ENCODE data around the gene DNM3.

Gene DNM3

DNA sequence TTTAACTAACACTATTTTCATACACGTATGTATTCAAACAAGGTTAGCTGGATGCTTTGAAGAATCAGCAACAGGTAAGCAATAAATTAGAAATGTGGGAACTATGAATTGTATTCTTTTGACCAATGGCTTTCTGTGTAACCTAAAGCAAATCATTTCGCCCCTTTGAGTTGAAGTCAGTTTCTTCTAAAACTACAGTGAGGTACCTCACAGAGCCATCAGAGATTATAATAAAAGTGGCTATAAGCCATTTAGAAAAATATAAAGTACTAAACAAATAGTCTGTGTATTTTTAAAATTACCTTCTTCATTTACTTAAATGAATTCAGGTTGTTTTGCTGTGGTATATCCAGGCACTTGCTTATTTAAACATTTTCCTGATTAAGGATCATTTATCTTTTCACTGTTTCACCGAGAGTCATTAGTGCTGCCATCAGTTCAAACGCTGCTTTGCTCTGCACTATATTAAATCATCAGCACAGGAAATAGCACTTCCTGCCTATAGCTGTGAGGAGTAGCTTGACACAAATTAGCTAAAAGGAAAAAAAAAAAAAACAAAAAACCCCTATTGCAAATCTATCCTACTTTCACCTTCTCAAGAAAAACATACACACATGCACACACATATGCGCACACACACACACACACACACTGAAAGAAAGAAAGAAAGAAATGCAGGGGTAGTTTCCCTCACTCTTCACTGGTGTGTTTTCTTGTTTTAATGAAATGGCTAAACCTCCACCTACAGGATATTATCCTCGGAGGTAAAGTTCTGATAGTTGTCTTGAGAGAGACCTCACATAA, 539.3 kb downstream of the DNM3 start:
- FAIRE-seq, result no peak

GRCh38 chr1:172381946-172382345, 540.6 kb downstream of the DNM3 start:
- peak; percentile 100 for FAIRE-seq

DNA sequence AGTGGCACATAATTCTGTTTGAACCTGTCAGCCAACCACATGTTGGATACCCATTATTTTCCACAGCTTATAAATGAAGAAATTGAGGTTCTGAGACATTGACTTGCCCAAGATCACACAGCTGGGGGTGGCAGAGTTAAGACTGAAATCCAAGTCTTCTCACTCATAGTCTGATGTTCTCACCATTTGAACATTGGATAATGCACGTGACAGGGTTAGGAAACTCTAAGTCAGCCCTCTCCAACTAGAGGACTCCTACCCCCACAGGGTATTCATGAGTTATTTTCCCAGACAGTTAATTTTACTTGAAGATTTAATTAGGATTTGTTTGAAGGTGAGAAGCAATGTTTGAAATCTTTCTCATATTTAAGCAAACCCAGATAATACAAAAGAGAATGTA, 541.1 kb downstream of the DNM3 start:
- no peak for FAIRE-seq

DNA sequence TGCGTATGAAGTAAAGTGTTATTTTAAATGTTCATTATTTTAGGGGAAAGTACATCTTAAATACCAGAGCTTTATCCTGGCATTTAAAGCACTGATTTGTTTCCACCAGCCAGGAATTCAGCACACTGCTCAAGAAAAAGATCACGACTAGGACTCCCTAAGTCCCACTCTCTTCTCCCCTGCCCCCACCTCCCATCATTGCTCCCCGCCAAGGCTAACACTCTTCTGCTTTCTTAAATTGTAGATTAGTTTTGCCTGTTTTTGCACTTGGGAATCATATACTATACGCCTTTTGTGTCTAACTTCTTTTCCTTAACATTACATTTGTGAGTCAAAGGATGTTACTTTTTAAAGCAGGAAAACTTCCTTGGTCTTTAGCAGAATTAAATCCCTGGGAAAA, 541.7 kb downstream of the DNM3 start:
- no peak for FAIRE-seq

- peak; percentile 98 for FAIRE-seq
Observed at GRCh38 chr1:172383536-172383935, 542.2 kb downstream of the DNM3 start.

GRCh38 chr1:172384656-172385055, 543.4 kb downstream of the DNM3 start:
- peak; percentile 91 for FAIRE-seq

- peak; percentile 43 for FAIRE-seq
Observed at GRCh38 chr1:172386046-172386445, 544.7 kb downstream of the DNM3 start.

DNA sequence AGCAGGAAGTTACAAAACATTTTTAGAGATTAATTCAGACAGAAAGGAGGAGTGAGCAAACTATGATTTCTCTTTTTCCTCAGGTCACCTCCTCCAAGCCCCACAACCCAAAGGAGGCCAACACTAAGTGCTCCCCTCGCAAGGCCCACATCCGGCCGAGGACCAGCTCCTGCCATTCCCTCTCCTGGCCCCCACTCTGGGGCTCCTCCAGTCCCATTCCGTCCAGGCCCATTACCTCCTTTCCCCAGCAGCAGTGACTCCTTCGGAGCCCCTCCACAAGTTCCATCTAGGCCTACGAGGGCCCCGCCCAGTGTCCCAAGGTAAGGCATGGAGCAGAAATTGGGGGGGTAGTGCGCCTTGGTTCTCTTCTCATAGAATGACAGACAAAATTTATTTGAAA, 547.2 kb downstream of the DNM3 start:
- no peak for FAIRE-seq

DNA sequence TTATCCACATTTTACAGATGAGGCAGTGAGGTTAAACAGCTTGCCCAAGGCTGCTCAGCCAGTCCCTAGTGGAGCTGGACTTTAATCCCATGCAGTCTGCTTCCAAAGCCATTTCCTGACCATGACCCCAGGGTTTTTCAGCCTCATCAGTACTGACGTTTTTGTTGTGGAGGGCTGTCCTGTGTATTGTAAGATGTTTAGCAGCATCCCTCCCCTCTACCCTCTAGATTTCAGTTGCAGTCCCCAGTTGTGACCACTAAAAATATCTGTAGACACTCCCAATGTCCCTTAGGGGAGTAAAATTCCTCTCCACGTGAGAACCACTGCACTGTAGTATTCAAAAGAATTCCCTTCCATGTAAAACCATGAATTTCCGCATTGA, 549.0 kb downstream of the DNM3 start:
- FAIRE-seq, result peak; percentile 99

DNA sequence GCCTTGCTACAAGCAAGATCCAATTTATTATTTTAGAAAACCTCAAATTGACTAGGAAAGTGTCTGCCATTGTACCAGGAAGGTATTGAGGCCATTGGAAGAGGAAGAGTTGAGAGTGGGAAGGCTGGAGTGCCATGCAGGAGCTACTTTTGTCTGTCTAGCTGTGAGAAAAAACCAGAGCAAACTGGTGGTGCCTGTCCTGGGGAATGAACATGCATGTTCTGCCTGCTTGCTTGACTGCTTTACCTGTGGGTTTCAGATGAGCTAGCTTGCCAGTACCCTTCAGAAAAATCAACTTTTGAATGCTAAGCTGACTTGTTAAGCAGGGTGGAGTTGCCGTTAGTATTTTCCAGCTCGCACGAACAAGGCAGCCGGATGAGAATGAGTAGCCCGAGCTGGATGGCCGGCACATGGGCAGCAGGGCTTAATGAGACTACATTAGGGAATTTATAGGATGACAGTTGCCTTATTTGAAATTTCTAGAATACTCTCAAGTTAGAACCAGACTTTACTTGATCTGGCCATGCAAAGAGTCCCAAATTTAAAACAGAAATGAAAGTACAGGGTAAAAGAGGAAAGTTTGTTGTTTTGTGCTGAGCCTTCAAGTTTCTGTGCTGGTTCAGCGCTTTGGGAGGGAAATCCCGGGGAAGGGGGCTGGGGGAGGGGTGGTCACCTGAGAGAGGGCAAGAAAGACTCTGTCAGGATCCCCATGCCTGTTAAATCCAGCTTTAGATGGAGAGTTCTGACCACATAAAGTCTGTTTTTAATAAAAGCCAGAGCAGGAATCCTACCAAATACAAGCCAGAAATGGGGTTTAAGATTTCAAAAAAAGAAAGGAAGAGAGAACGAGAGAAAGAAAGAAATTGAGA, 549.6 kb downstream of the DNM3 start:
- peak; percentile 43 for FAIRE-seq

- peak; percentile 95 for FAIRE-seq
Observed at GRCh38 chr1:172391976-172392375, 550.7 kb downstream of the DNM3 start.

GRCh38 chr1:172393354-172393753, 552.1 kb downstream of the DNM3 start:
- no peak for FAIRE-seq

- FAIRE-seq, result no peak
Observed at GRCh38 chr1:172394141-172394751, 552.9 kb downstream of the DNM3 start.

- FAIRE-seq, result no peak
Observed at GRCh38 chr1:172394811-172395210, 553.5 kb downstream of the DNM3 start.

GRCh38 chr1:172395576-172395975, 554.3 kb downstream of the DNM3 start:
- FAIRE-seq, result no peak

- FAIRE-seq, result no peak
Observed at GRCh38 chr1:172397221-172397620, 555.9 kb downstream of the DNM3 start.

GRCh38 chr1:172397633-172398032, 556.3 kb downstream of the DNM3 start:
- no peak for FAIRE-seq

- no peak for FAIRE-seq
Observed at GRCh38 chr1:172398193-172398592, 556.9 kb downstream of the DNM3 start.

- peak; percentile 100 for FAIRE-seq
Observed at GRCh38 chr1:172398970-172399755, 557.9 kb downstream of the DNM3 start.

DNA sequence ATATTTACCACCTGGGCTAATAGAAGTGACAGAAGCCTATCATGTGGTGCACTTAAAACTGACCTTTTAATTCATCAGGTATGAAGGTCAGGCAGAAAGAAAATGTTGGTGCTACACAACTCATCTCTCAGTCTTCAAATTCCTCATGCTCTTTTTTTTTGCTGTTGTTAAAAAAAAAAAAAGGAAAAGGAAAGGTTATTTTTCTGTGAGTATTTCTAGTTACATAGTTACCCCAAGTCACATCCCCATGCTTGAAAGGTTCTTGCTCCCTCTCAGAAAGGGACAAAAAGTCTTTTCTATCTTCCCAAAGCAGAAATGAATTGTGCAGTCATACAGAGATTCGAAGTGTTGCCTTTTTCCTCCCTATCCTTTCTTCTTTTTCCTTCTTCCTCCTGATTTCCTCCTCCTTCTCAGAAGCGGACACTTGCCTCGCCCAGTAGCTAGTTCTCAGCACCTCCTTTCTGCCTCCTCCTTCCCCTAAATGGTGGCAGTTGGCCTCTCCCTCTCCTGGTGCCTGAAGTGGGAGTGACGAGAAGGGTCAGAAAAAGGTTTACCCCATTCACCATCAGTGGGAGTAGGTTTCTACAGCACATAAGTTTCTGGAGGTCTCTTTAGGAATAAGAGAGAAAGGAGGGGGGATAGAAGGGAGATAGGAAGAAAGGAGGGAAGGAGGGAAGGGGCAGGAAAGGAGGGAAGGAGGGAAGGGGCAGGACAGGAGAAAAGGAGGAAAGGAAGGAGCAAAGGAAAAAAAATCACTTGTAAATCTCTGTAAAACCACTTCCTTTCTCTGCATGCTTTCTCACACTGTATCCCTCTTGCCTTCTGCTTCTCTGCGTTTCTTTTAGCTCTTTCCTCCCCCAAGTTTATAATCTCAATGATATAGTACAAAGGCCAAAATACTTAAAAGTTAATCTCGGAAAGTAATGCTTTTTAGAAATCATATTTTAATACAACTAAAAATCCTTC, 558.7 kb downstream of the DNM3 start:
- FAIRE-seq, result no peak

GRCh38 chr1:172400722-172401105, 559.4 kb downstream of the DNM3 start:
- no peak for FAIRE-seq

GRCh38 chr1:172401477-172401876, 560.2 kb downstream of the DNM3 start:
- FAIRE-seq, result no peak
